IPS DF 6.9 (cell line): ENCODE results near the gene ANO9.

ENCODE experiments used
- DNase-seq: peaks from one replicate; pipeline ENCODE4 v3.0.0-alpha.2; 2013; ENCODE audit warnings: low read depth, low spot score
- H3K27ac ChIP-seq: one replicate; pipeline ENCODE4 v1.5.1; 2013; ENCODE audit warnings: low read length, control low read depth
- H3K27me3 ChIP-seq: 2 replicates; pipeline ENCODE4 v1.6.1; 2013; ENCODE audit warnings: mild to moderate bottlenecking, low read length; ENCODE audit not compliant: control insufficient read depth, insufficient read depth
- H3K36me3 ChIP-seq: 2 replicates; pipeline ENCODE4 v1.6.1; 2013; ENCODE audit warnings: low read length; ENCODE audit not compliant: control insufficient read depth, insufficient read depth
- H3K4me1 ChIP-seq: 2 replicates; pipeline ENCODE4 v1.6.1; 2013; ENCODE audit warnings: low read length; ENCODE audit not compliant: control insufficient read depth, insufficient read depth
- H3K4me3 ChIP-seq: 2 replicates; pipeline ENCODE4 v1.5.1; 2013; ENCODE audit warnings: mild to moderate bottlenecking, low read length
- H3K9me3 ChIP-seq: 2 replicates; pipeline ENCODE4 v1.6.1; 2013; ENCODE audit warnings: low read length, inconsistent platforms; ENCODE audit not compliant: control insufficient read depth, insufficient read depth
- WGBS: extraction: QIAGEN DNeasy Blood & Tissue Kit; methylation state at CpG from one replicate; pipeline ENCODE4 v1.1.7; 2013; ENCODE audit warnings: mixed read lengths, missing lambda C conversion rate; ENCODE audit not compliant: insufficient read length, insufficient coverage; 5-methylcytosine and 5-hydroxymethylcytosine counted together

The ANO9 gene

GRCh38 chr11:460331-461199 lies 18.8 kb upstream of the ANO9 start:
- Histone ChIP-seq H3K4me1 (peaks cover 4% of the 10 kb centered on the region; the same call in 1 of the 2 replicates), H3K9me3 (no peaks in the 10 kb centered on the region), H3K27me3 (no peaks in the 10 kb centered on the region), H3K27ac (no peak overlapping the region), H3K4me3 (no peak overlapping the region), H3K36me3 (peaks cover 13% of the 10 kb centered on the region; the same call in 1 of the 2 replicates)
- WGBS, result no CpG with 5 or more reads among the region's 41 CpGs
- DNase-seq, result no peak

GRCh38 chr11:459511-460220 lies 17.9 kb upstream of the ANO9 start:
- no CpG with 5 or more reads among the region's 24 CpGs for WGBS
- H3K4me1 ChIP-seq, result peaks cover 6% of the 10 kb centered on the region
- no peaks in the 10 kb centered on the region for H3K9me3 ChIP-seq
- DNase-seq, result no peak
- peaks cover 13% of the 10 kb centered on the region; the same call in 1 of the 2 replicates for H3K36me3 ChIP-seq
- no peaks in the 10 kb centered on the region for H3K27me3 ChIP-seq
- H3K27ac ChIP-seq, result no peak overlapping the region
- no peak overlapping the region for H3K4me3 ChIP-seq

GRCh38 chr11:457111-457760 lies 15.4 kb upstream of the ANO9 start:
- no peak for DNase-seq
- no peaks in the 10 kb centered on the region for H3K9me3 ChIP-seq
- no peak overlapping the region for H3K4me3 ChIP-seq
- H3K27me3 ChIP-seq, result no peaks in the 10 kb centered on the region
- peaks cover 12% of the 10 kb centered on the region for H3K36me3 ChIP-seq
- no peak overlapping the region for H3K27ac ChIP-seq
- H3K4me1 ChIP-seq, result peaks cover 6% of the 10 kb centered on the region
- WGBS, result no CpG with 5 or more reads among the region's 23 CpGs

GRCh38 chr11:456533-456932 lies 14.7 kb upstream of the ANO9 start:
- Histone ChIP-seq H3K27me3 (no peaks in the 10 kb centered on the region), H3K4me3 (no peak overlapping the region), H3K9me3 (no peaks in the 10 kb centered on the region), H3K36me3 (peaks cover 12% of the 10 kb centered on the region), H3K27ac (no peak overlapping the region), H3K4me1 (peaks cover 8% of the 10 kb centered on the region)
- WGBS, result no CpG with 5 or more reads among the region's 7 CpGs
- no peak for DNase-seq

GRCh38 chr11:455566-456147 lies 13.8 kb upstream of the ANO9 start:
- DNase-seq, result no peak
- no CpG with 5 or more reads among the region's 23 CpGs for WGBS
- Histone ChIP-seq H3K27ac (no peak overlapping the region), H3K27me3 (no peaks in the 10 kb centered on the region), H3K4me3 (no peak overlapping the region), H3K9me3 (no peaks in the 10 kb centered on the region), H3K4me1 (peaks cover 8% of the 10 kb centered on the region), H3K36me3 (peaks cover 8% of the 10 kb centered on the region)

GRCh38 chr11:454801-455565 lies 13.2 kb upstream of the ANO9 start:
- no CpG with 5 or more reads among the region's 14 CpGs for WGBS
- Histone ChIP-seq H3K4me3 (no peak overlapping the region), H3K9me3 (no peaks in the 10 kb centered on the region), H3K36me3 (peaks cover 4% of the 10 kb centered on the region), H3K27me3 (no peaks in the 10 kb centered on the region), H3K4me1 (peaks cover 8% of the 10 kb centered on the region), H3K27ac (no peak overlapping the region)
- no peak for DNase-seq

GRCh38 chr11:454043-454442 lies 12.2 kb upstream of the ANO9 start:
- no peak for DNase-seq
- H3K9me3 ChIP-seq, result no peaks in the 10 kb centered on the region
- H3K4me3 ChIP-seq, result no peak overlapping the region
- no peak overlapping the region for H3K27ac ChIP-seq
- H3K27me3 ChIP-seq, result no peaks in the 10 kb centered on the region
- H3K4me1 ChIP-seq, result peaks cover 8% of the 10 kb centered on the region
- no CpG with 5 or more reads among the region's 9 CpGs for WGBS
- H3K36me3 ChIP-seq, result peaks cover 4% of the 10 kb centered on the region; the same call in 1 of the 2 replicates

- no CpG with 5 or more reads among the region's 13 CpGs for WGBS
- Histone ChIP-seq H3K36me3 (peaks cover 4% of the 10 kb centered on the region; the same call in 1 of the 2 replicates), H3K4me3 (no peak overlapping the region), H3K27me3 (no peaks in the 10 kb centered on the region), H3K9me3 (no peaks in the 10 kb centered on the region), H3K27ac (no peak overlapping the region), H3K4me1 (peaks cover 8% of the 10 kb centered on the region)
- DNase-seq, result no peak
Measured at GRCh38 chr11:453564-453963, 11.8 kb upstream of the ANO9 start.

GRCh38 chr11:452916-453527 lies 11.2 kb upstream of the ANO9 start:
- WGBS, result no CpG with 5 or more reads among the region's 19 CpGs
- no peaks in the 10 kb centered on the region for H3K27me3 ChIP-seq

More at GRCh38 chr11:452916-453527, 11.2 kb upstream of the ANO9 start:
- H3K36me3 ChIP-seq, result peaks cover 4% of the 10 kb centered on the region; the same call in 1 of the 2 replicates
- H3K4me1 ChIP-seq, result peaks cover 8% of the 10 kb centered on the region
- H3K4me3 ChIP-seq, result no peak overlapping the region
- no peaks in the 10 kb centered on the region for H3K9me3 ChIP-seq
- DNase-seq, result no peak
- no peak overlapping the region for H3K27ac ChIP-seq
